ENCODE measurements around the gene ROS1.

GRCh38 chr6:117344444-117345291 lies 81.1 kb downstream of the ROS1 start:
- TF ChIP-seq, protein P1, sequence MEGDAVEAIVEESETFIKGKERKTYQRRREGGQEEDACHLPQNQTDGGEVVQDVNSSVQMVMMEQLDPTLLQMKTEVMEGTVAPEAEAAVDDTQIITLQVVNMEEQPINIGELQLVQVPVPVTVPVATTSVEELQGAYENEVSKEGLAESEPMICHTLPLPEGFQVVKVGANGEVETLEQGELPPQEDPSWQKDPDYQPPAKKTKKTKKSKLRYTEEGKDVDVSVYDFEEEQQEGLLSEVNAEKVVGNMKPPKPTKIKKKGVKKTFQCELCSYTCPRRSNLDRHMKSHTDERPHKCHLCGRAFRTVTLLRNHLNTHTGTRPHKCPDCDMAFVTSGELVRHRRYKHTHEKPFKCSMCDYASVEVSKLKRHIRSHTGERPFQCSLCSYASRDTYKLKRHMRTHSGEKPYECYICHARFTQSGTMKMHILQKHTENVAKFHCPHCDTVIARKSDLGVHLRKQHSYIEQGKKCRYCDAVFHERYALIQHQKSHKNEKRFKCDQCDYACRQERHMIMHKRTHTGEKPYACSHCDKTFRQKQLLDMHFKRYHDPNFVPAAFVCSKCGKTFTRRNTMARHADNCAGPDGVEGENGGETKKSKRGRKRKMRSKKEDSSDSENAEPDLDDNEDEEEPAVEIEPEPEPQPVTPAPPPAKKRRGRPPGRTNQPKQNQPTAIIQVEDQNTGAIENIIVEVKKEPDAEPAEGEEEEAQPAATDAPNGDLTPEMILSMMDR (conservative IDR thresholded peaks at IDR 0.05 in 1 of 2, IDR thresholded peaks at IDR 0.05 in 1 of 2; ENCODE audit: extremely low read depth in 1 of 2, insufficient read depth in 1 of 2, low read depth in 1 of 2, low read length in 2 of 2), result no peak
- TF ChIP-seq EZH2 (IDR thresholded peaks at IDR 0.05; ENCODE audit: borderline replicate concordance, low read length), result no peak

Measured in mammary epithelial cell (primary cell).